NT2/D1 (cell line): ENCODE measurements around the gene IGSF9.
"Not testable (repeated sequence)": the region's sequence is repeated elsewhere in the genome, so short reads cannot be mapped to it uniquely, and the experiment has no call there.

ENCODE experiments used
- DNase-seq: peaks from one replicate; pipeline ENCODE4 v3.0.0-alpha.2; 2011; ENCODE audit warnings: low read depth, low spot score
- H3K27me3 ChIP-seq: 2 replicates; pipeline ENCODE4 v1.6.0; 2011; ENCODE audit warnings: mild to moderate bottlenecking; ENCODE audit not compliant: insufficient read length, insufficient read depth
- H3K36me3 ChIP-seq: 2 replicates; pipeline ENCODE4 v1.6.1; 2011; ENCODE audit warnings: mild to moderate bottlenecking, low read length, mixed read lengths; ENCODE audit not compliant: insufficient read depth, insufficient read length
- H3K4me1 ChIP-seq: 2 replicates; pipeline ENCODE4 v1.5.1; 2011; ENCODE audit not compliant: insufficient read depth, insufficient read length
- H3K4me3 ChIP-seq: 2 replicates; pipeline ENCODE4 v1.5.1; 2011; ENCODE audit warnings: low read depth; ENCODE audit not compliant: insufficient read length
- H3K9ac ChIP-seq: 2 replicates; pipeline ENCODE4 v1.6.0; 2011; ENCODE audit warnings: low read depth; ENCODE audit not compliant: insufficient read length
- H3K9me3 ChIP-seq: 2 replicates; pipeline ENCODE4 v1.5.1; 2011; ENCODE audit warnings: mild to moderate bottlenecking, low read length; ENCODE audit not compliant: insufficient read depth
- SUZ12 ChIP-seq: IDR thresholded peaks from 2 replicates; pipeline ENCODE4 v1.6.1; 2011; ENCODE audit not compliant: insufficient read length, insufficient read depth; ENCODE audit errors: extremely low read depth
- YY1 ChIP-seq: IDR thresholded peaks from 2 replicates; pipeline ENCODE4 v1.6.1; 2011; ENCODE audit not compliant: insufficient read length, insufficient read depth
- ZNF274 ChIP-seq: IDR thresholded peaks from 2 replicates; pipeline ENCODE4 v1.6.1; 2011; ENCODE audit warnings: mild to moderate bottlenecking, low read depth, low read length

Gene IGSF9

GRCh38 chr1:159908031-159908940 lies 37.1 kb downstream of the IGSF9 start:
- no peak for TF ChIP-seq YY1
- no peak for TF ChIP-seq SUZ12
- no peak for TF ChIP-seq ZNF274
- DNase-seq = no peak
- H3K4me3 ChIP-seq = no peak overlapping the region
- peaks cover 9% of the 10 kb centered on the region for H3K9me3 ChIP-seq
- H3K9ac ChIP-seq = no peak overlapping the region
- no peaks in the 10 kb centered on the region for H3K27me3 ChIP-seq
- H3K36me3 ChIP-seq = no peaks in the 10 kb centered on the region
- H3K4me1 ChIP-seq = peaks cover 27% of the 10 kb centered on the region

DNA sequence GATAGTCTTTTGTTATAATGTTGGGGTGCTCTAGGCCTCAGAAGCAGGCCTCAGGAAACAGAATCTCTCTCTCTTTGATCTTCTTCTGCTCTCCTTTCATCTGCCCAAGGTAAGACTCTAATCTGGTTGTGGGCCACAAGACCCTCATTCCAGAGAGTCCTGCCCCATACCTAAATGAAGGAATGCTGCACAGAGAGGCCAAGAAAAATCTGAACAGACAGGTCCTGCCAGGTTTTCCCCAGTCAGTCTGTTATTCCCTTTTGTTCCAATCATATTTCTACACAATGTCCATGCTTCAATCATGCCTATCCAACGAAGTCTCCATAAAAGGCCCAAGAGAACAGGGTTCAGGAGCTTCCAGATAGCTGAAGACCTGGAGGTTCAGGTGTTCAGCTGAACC lies 38.5 kb downstream of the IGSF9 start:
- no peaks in the 10 kb centered on the region for H3K36me3 ChIP-seq
- peaks cover 10% of the 10 kb centered on the region for H3K9me3 ChIP-seq
- TF ChIP-seq YY1 (no peak), ZNF274 (no peak), SUZ12 (no peak)
- peaks cover 26% of the 10 kb centered on the region for H3K4me1 ChIP-seq
- H3K27me3 ChIP-seq = no peaks in the 10 kb centered on the region
- H3K9ac ChIP-seq = no peak overlapping the region
- no peak for DNase-seq
- H3K4me3 ChIP-seq = no peak overlapping the region

DNA sequence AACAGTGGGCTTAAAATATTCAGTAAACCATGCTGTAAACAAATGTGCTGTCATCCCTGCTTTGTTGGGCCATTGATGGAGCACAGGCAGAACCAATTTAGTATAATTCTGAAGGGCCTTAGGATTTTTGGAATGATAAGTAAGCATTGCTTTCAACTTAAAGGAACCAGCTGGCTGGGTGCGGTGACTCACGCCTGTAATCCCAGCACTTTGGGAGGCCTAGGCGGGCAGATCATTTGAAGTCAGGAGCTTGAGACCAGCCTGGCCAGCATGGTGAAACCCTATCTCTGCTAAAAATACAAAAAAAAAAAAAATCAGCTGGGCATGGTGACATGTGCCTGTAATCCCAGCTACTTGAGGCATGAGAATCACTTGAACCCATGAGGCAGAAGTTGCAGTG lies 41.4 kb downstream of the IGSF9 start:
- not testable (repeated sequence) for H3K4me1 ChIP-seq, DNase-seq

GRCh38 chr1:159902541-159902940 lies 42.9 kb downstream of the IGSF9 start:
- TF ChIP-seq SUZ12 = no peak
- no peak for TF ChIP-seq YY1
- Histone ChIP-seq H3K4me1 (peaks cover 2% of the 10 kb centered on the region), H3K36me3 (no peaks in the 10 kb centered on the region), H3K4me3 (no peak overlapping the region), H3K27me3 (no peaks in the 10 kb centered on the region), H3K9me3 (peaks cover 10% of the 10 kb centered on the region), H3K9ac (no peak overlapping the region)
- DNase-seq = no peak

More for the DNA sequence above, 41.4 kb downstream of the IGSF9 start:
- not testable (repeated sequence) for H3K9ac ChIP-seq, H3K27me3 ChIP-seq, H3K36me3 ChIP-seq, H3K4me3 ChIP-seq
- peaks cover 10% of the 10 kb centered on the region for H3K9me3 ChIP-seq

GRCh38 chr1:159900755-159901360 lies 44.6 kb downstream of the IGSF9 start:
- DNase-seq = no peak
- Histone ChIP-seq H3K9me3 (peaks cover 10% of the 10 kb centered on the region), H3K4me3 (no peak overlapping the region), H3K27me3 (no peaks in the 10 kb centered on the region), H3K9ac (peak overlapping the region; percentile 14), H3K36me3 (no peaks in the 10 kb centered on the region), H3K4me1 (peaks cover 2% of the 10 kb centered on the region)
- TF ChIP-seq YY1 = no peak
- no peak for TF ChIP-seq ZNF274
- TF ChIP-seq SUZ12 = no peak

GRCh38 chr1:159900086-159900680 lies 45.2 kb downstream of the IGSF9 start, which contains the start of gene CFAP45:
Gene CFAP45 (minus strand): TSS chr1:159900165. CDS start chr1:159900098, 67 bp downstream.
- Histone ChIP-seq H3K4me1 (peaks cover 2% of the 10 kb centered on the region), H3K9me3 (peaks cover 10% of the 10 kb centered on the region), H3K4me3 (no peak within 1 kb of the TSS), H3K9ac (peak within 1 kb of the TSS; percentile 38), H3K36me3 (no peaks in the 10 kb centered on the region), H3K27me3 (no peaks in the 10 kb centered on the region)
- TF ChIP-seq YY1 (no peak), SUZ12 (no peak), ZNF274 (no peak)
- peak; percentile 95 for DNase-seq

- not testable (repeated sequence) for H3K36me3 ChIP-seq, H3K4me3 ChIP-seq, H3K4me1 ChIP-seq, DNase-seq, H3K9ac ChIP-seq, H3K27me3 ChIP-seq
- peaks cover 10% of the 10 kb centered on the region for H3K9me3 ChIP-seq
Measured at GRCh38 chr1:159899634-159900033, 45.8 kb downstream of the IGSF9 start.
